ENCODE data around the gene DNMT3L. TPM values are rescaled to one million over a fixed set of nuclear protein-coding genes. Genes with fewer than 3 reads are reported as not detected.

DNMT3L gene
- total RNA-seq, 1 donor from 2014 or later, result not detected

GRCh38 chr21:44281801-44282200 lies 20.1 kb upstream of the DNMT3L start:
- Histone ChIP-seq H3K4me1 (ENCODE audit: control insufficient read depth in 3 of 3, insufficient read depth in 3 of 3, low read length in 3 of 3) (peaks cover 0 to 3% (median 2%) of the 10 kb centered on the region in 3 donors), H3K4me3 (ENCODE audit: low read length in 3 of 3) (no peak overlapping the region), H3K27ac (ENCODE audit: low read depth, low read length) (no peak overlapping the region)

GRCh38 chr21:44279354-44280260 lies 17.9 kb upstream of the DNMT3L start:
- no peak overlapping the region for H3K4me3 ChIP-seq (ENCODE audit: low read length in 3 of 3)
- peaks cover 0 to 3% (median 0%) of the 10 kb centered on the region in 3 donors for H3K27me3 ChIP-seq (ENCODE audit: control insufficient read depth in 3 of 3, insufficient read depth in 3 of 3, low read length in 3 of 3)
- H3K36me3 ChIP-seq (ENCODE audit: control insufficient read depth in 3 of 3, insufficient read depth in 3 of 3, low read length in 3 of 3), result no peaks in the 10 kb centered on the region
- no peaks in the 10 kb centered on the region for H3K9me3 ChIP-seq (ENCODE audit: control insufficient read depth in 3 of 3, low read length in 3 of 3)
- no peaks in the 10 kb centered on the region for H3K4me1 ChIP-seq (ENCODE audit: control insufficient read depth in 3 of 3, insufficient read depth in 3 of 3, low read length in 3 of 3)
- H3K9ac ChIP-seq (ENCODE audit: low read depth in 1 of 3, low read length in 3 of 3), result no peak overlapping the region
- no peak overlapping the region for H3K27ac ChIP-seq (ENCODE audit: low read depth, low read length)

More at GRCh38 chr21:44281801-44282200, 20.1 kb upstream of the DNMT3L start:
- peaks cover 6 to 20% (median 12%) of the 10 kb centered on the region in 3 donors for H3K27me3 ChIP-seq (ENCODE audit: control insufficient read depth in 3 of 3, insufficient read depth in 3 of 3, low read length in 3 of 3)
- no peak overlapping the region for H3K9ac ChIP-seq (ENCODE audit: low read depth in 1 of 3, low read length in 3 of 3)
- no peaks in the 10 kb centered on the region for H3K36me3 ChIP-seq (ENCODE audit: control insufficient read depth in 3 of 3, insufficient read depth in 3 of 3, low read length in 3 of 3)
- no peaks in the 10 kb centered on the region for H3K9me3 ChIP-seq (ENCODE audit: control insufficient read depth in 3 of 3, low read length in 3 of 3)

GRCh38 chr21:44275041-44275440 lies 13.3 kb upstream of the DNMT3L start:
- no peak overlapping the region for H3K9ac ChIP-seq (ENCODE audit: low read depth in 1 of 3, low read length in 3 of 3)
- no peaks in the 10 kb centered on the region for H3K36me3 ChIP-seq (ENCODE audit: control insufficient read depth in 3 of 3, insufficient read depth in 3 of 3, low read length in 3 of 3)
- no peak overlapping the region for H3K27ac ChIP-seq (ENCODE audit: low read depth, low read length)
- H3K27me3 ChIP-seq (ENCODE audit: control insufficient read depth in 3 of 3, insufficient read depth in 3 of 3, low read length in 3 of 3), result peaks cover 0 to 3% (median 0%) of the 10 kb centered on the region in 3 donors
- no peak overlapping the region for H3K4me3 ChIP-seq (ENCODE audit: low read length in 3 of 3)
- H3K4me1 ChIP-seq (ENCODE audit: control insufficient read depth in 3 of 3, insufficient read depth in 3 of 3, low read length in 3 of 3), result no peaks in the 10 kb centered on the region
- H3K9me3 ChIP-seq (ENCODE audit: control insufficient read depth in 3 of 3, low read length in 3 of 3), result no peaks in the 10 kb centered on the region

- Histone ChIP-seq H3K9ac (ENCODE audit: low read depth in 1 of 3, low read length in 3 of 3) (no peak overlapping the region), H3K4me1 (ENCODE audit: control insufficient read depth in 3 of 3, insufficient read depth in 3 of 3, low read length in 3 of 3) (no peaks in the 10 kb centered on the region), H3K36me3 (ENCODE audit: control insufficient read depth in 3 of 3, insufficient read depth in 3 of 3, low read length in 3 of 3) (no peaks in the 10 kb centered on the region), H3K4me3 (ENCODE audit: low read length in 3 of 3) (no peak overlapping the region), H3K27me3 (ENCODE audit: control insufficient read depth in 3 of 3, insufficient read depth in 3 of 3, low read length in 3 of 3) (peaks cover 0 to 3% (median 0%) of the 10 kb centered on the region in 3 donors), H3K27ac (ENCODE audit: low read depth, low read length) (no peak overlapping the region), H3K9me3 (ENCODE audit: control insufficient read depth in 3 of 3, low read length in 3 of 3) (no peaks in the 10 kb centered on the region)
Measured at GRCh38 chr21:44273046-44273445, 11.3 kb upstream of the DNMT3L start.

- H3K27ac ChIP-seq (ENCODE audit: low read depth, low read length), result no peak overlapping the region
Measured at GRCh38 chr21:44272284-44272858, 10.7 kb upstream of the DNMT3L start.

GRCh38 chr21:44271558-44272283 lies 10.0 kb upstream of the DNMT3L start:
- no peaks in the 10 kb centered on the region for H3K9me3 ChIP-seq (ENCODE audit: control insufficient read depth in 3 of 3, low read length in 3 of 3)
- H3K27ac ChIP-seq (ENCODE audit: low read depth, low read length), result no peak overlapping the region
- no peak overlapping the region for H3K9ac ChIP-seq (ENCODE audit: low read depth in 1 of 3, low read length in 3 of 3)
- H3K27me3 ChIP-seq (ENCODE audit: control insufficient read depth in 3 of 3, insufficient read depth in 3 of 3, low read length in 3 of 3), result peaks cover 0 to 3% (median 0%) of the 10 kb centered on the region in 3 donors
- H3K4me3 ChIP-seq (ENCODE audit: low read length in 3 of 3), result no peak overlapping the region
- H3K36me3 ChIP-seq (ENCODE audit: control insufficient read depth in 3 of 3, insufficient read depth in 3 of 3, low read length in 3 of 3), result no peaks in the 10 kb centered on the region
- no peaks in the 10 kb centered on the region for H3K4me1 ChIP-seq (ENCODE audit: control insufficient read depth in 3 of 3, insufficient read depth in 3 of 3, low read length in 3 of 3)

More at GRCh38 chr21:44272284-44272858, 10.7 kb upstream of the DNMT3L start:
- Histone ChIP-seq H3K9ac (ENCODE audit: low read depth in 1 of 3, low read length in 3 of 3) (no peak overlapping the region), H3K9me3 (ENCODE audit: control insufficient read depth in 3 of 3, low read length in 3 of 3) (no peaks in the 10 kb centered on the region), H3K27me3 (ENCODE audit: control insufficient read depth in 3 of 3, insufficient read depth in 3 of 3, low read length in 3 of 3) (peaks cover 0 to 3% (median 0%) of the 10 kb centered on the region in 3 donors), H3K36me3 (ENCODE audit: control insufficient read depth in 3 of 3, insufficient read depth in 3 of 3, low read length in 3 of 3) (no peaks in the 10 kb centered on the region), H3K4me1 (ENCODE audit: control insufficient read depth in 3 of 3, insufficient read depth in 3 of 3, low read length in 3 of 3) (no peaks in the 10 kb centered on the region), H3K4me3 (ENCODE audit: low read length in 3 of 3) (no peak overlapping the region)

- Histone ChIP-seq H3K9ac (ENCODE audit: low read depth in 1 of 3, low read length in 3 of 3) (no peak overlapping the region), H3K27ac (ENCODE audit: low read depth, low read length) (no peak overlapping the region), H3K36me3 (ENCODE audit: control insufficient read depth in 3 of 3, insufficient read depth in 3 of 3, low read length in 3 of 3) (no peaks in the 10 kb centered on the region), H3K4me3 (ENCODE audit: low read length in 3 of 3) (no peak overlapping the region), H3K27me3 (ENCODE audit: control insufficient read depth in 3 of 3, insufficient read depth in 3 of 3, low read length in 3 of 3) (peaks cover 0 to 3% (median 0%) of the 10 kb centered on the region in 3 donors), H3K9me3 (ENCODE audit: control insufficient read depth in 3 of 3, low read length in 3 of 3) (no peaks in the 10 kb centered on the region), H3K4me1 (ENCODE audit: control insufficient read depth in 3 of 3, insufficient read depth in 3 of 3, low read length in 3 of 3) (no peaks in the 10 kb centered on the region)
Measured at GRCh38 chr21:44269090-44269489, 7.4 kb upstream of the DNMT3L start.

- H3K27me3 ChIP-seq (ENCODE audit: control insufficient read depth in 3 of 3, insufficient read depth in 3 of 3, low read length in 3 of 3), result peaks cover 0 to 7% (median 0%) of the 10 kb centered on the region in 3 donors
Measured at GRCh38 chr21:44267655-44268142, 6.0 kb upstream of the DNMT3L start.

GRCh38 chr21:44265734-44266270 lies 4.1 kb upstream of the DNMT3L start:
- Histone ChIP-seq H3K27ac (ENCODE audit: low read depth, low read length) (no peak overlapping the region), H3K4me1 (ENCODE audit: control insufficient read depth in 3 of 3, insufficient read depth in 3 of 3, low read length in 3 of 3) (no peaks in the 10 kb centered on the region), H3K9ac (ENCODE audit: low read depth in 1 of 3, low read length in 3 of 3) (no peak overlapping the region), H3K27me3 (ENCODE audit: control insufficient read depth in 3 of 3, insufficient read depth in 3 of 3, low read length in 3 of 3) (peaks cover 0 to 7% (median 2%) of the 10 kb centered on the region in 3 donors), H3K36me3 (ENCODE audit: control insufficient read depth in 3 of 3, insufficient read depth in 3 of 3, low read length in 3 of 3) (no peaks in the 10 kb centered on the region), H3K9me3 (ENCODE audit: control insufficient read depth in 3 of 3, low read length in 3 of 3) (no peaks in the 10 kb centered on the region), H3K4me3 (ENCODE audit: low read length in 3 of 3) (no peak overlapping the region)

More at GRCh38 chr21:44267655-44268142, 6.0 kb upstream of the DNMT3L start:
- H3K9ac ChIP-seq (ENCODE audit: low read depth in 1 of 3, low read length in 3 of 3), result no peak overlapping the region
- H3K27ac ChIP-seq (ENCODE audit: low read depth, low read length), result no peak overlapping the region
- no peaks in the 10 kb centered on the region for H3K36me3 ChIP-seq (ENCODE audit: control insufficient read depth in 3 of 3, insufficient read depth in 3 of 3, low read length in 3 of 3)
- H3K4me3 ChIP-seq (ENCODE audit: low read length in 3 of 3), result no peak overlapping the region
- no peaks in the 10 kb centered on the region for H3K4me1 ChIP-seq (ENCODE audit: control insufficient read depth in 3 of 3, insufficient read depth in 3 of 3, low read length in 3 of 3)
- H3K9me3 ChIP-seq (ENCODE audit: control insufficient read depth in 3 of 3, low read length in 3 of 3), result no peaks in the 10 kb centered on the region

Measured in skeletal muscle tissue (tissue), 4 donors.